ENCODE measurements around the gene DPP9.

- TF ChIP-seq CTCF (IDR thresholded peaks at IDR 0.05) = no peak
- TF ChIP-seq ZNF302 (CRISPR knock-in tag; IDR thresholded peaks at IDR 0.05) = no peak
- TF ChIP-seq MAX (IDR thresholded peaks at IDR 0.05) = no peak
Observed at GRCh38 chr19:4695224-4695731, 28.4 kb downstream of the DPP9 start.

Measured in A549 (cell line).